GM11168 (cell line): ENCODE measurements around the gene PTPRM.
"Not testable (repeated sequence)": the region's sequence is repeated elsewhere in the genome, so short reads cannot be mapped to it uniquely, and the experiment has no call there.

Experiments
- in situ Hi-C: fragments of 300-500 bp; cut with MboI; formaldehyde crosslinking; loops from one replicate; pipeline ENCODE4 v1.12.0; 2022; ENCODE audit warnings: low sequenced_read_pairs; ENCODE audit not compliant: unreplicated experiment

Gene PTPRM

DNA sequence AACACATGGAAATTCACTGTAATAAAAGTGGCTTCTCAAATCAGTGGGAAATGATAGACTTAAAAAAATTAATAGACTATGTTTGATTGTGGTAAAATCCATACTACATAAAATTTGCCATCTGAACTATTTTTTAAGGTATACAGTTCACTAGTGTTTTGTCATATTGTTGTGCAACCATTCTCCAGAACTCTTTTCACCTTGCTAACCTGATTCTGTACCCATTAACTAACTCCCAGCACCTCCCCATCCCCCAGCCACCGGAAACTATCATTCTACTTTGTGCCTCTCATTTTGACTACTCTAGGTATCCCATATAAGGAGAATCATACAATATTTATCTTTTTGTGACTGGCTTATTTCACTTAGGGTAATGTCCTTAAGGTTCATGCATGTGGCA lies 153.3 kb downstream of the PTPRM start:
- in situ Hi-C loops = no loop called here

DNA sequence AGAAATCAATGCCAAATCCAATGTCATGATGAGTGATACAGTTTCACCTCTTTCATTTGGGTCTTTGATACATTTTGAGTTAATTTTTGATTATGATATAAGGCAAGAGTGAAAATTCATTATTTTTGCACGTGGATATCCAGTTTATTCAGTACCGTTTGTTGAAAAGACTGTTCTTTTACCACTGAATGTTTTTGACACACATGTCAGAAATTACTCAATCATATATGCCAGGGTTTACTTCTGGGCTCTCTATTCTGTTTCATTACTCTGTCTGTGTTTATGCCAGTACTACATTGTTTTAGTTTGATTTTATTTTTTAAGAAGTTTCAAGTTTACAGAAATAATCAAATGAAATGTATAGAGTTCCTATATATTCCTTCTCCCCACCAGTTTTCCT lies 154.4 kb downstream of the PTPRM start:
- in situ Hi-C loops = no loop called here

DNA sequence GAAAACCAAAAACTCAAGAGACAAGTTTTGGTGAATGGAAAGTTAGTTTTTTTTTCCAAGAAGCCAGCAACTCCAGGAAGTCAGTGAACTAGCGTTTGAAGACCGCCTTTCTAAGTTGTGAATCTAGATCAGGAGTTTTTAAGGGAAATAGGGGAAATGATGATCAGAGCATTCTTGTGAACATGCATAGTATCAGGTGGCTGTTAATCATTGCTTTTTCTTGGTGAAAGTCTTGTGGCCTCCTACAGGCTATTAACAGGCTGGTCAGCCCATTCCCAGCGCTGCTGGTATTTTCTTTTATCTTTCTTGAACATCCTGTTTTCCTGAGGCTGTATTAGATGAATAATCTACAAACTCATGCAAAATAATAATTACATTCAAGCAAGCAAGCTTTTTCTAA lies 155.8 kb downstream of the PTPRM start:
- in situ Hi-C loops = no loop called here

DNA sequence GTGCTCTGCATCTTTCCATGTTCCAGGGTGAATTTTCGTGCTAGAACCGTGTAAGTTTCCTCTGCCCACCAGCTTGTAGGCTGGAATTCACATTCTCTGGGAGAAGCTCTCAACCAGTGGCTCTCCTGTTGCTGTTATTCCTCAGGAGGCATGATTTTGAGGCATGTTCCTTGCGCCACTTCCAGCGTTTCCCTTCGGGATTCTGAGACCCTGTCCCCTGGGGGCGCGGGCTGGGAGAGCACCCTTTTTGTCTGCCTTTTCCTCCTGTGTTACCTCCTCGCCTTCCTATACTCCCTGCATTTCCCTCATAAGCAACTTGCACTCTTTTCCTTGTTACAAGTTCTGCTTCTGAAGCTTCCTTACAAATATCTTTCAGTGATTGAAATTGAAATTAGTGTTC lies 156.4 kb downstream of the PTPRM start:
- in situ Hi-C loops = no loop called here

DNA sequence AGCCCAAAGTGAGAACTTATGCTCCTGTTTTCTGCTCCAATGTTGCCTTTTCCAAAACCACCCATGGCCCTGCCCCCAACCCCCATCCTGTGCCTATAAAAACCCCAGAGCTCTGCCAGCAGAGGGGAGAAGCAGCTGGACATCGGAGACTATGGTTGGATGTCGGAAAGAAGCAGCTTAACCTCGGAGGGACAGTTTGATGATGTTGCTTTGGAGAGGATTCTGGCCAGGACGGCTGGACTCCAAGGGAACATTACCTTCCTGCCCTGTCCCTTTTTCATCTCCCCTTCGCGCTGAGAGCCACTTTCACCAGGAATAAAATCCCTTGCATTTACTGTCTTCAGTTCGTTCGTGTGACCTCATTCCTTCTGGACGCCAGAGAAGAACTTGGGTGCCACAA lies 158.4 kb downstream of the PTPRM start:
- in situ Hi-C loops = no loop called here

DNA sequence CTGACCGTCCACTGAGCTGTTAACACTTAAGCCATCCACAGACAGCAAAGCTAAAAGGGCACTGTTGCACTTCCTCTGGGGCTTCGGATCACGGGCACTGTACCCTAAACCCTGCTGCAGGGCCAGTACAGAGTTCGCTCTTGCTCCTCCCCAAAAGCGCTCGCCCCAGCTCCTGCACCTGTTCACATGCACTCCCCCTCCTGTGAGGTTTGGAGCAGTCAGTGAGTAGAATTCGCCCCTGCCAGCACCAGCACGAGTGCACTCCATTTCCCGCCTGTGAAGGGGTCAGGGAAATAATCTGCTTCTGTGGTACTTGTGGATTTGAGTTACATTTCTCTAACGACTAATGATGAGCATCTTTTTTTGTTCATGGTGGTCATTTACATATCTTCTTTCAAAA lies 158.8 kb downstream of the PTPRM start:
- in situ Hi-C loops = no loop called here

DNA sequence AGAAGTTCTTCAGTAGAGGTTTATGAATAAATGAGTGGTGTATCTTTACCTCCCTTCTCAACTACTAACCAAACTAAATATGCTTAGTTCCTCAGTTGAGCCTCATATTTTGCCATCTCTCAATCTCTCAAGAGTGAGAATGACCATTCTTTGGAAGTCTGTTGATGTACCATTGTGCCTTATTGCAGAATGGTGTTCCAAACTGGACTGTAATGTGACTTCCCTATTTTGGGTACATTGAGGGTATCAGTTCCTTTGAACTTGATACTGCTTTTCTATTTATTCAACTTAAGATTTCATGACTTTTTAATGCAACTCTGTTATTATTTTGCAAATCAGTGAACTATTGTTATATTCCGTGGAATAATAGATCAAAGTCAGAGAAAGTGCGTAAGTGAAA lies 159.4 kb downstream of the PTPRM start:
- in situ Hi-C loops = no loop called here

DNA sequence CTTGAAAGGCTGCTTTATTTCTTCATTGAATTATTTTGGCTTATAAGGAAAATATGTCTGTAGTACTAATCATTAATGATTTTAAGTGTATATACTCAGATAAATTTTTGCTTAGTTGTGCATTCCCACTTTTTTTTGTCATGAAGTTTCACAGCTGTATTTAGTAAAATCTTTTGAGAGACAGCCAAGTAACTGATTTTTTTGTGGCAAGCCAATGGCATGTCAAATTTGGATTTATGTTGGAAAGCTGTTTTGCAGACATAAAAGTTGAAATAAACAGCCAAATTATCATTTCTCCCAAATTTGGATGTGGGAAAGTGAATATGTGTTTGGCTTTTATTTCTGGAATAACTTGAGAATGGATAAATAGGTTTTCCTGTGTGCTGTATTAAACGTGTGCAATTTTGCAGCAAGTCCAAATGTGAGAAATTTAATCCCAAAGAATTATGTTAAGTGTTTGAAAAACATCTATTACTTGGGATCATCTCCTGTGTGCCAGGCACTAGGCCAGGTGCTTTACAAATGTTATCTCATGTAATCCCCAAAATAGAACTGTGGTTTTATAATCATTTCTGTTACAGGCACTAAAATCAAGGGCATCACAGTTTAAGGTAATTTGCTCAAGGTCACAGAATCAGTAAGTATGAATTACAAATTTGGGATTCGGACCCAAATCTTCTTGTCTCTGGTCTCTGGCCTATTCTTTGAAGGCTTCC lies 160.4 kb downstream of the PTPRM start:
- in situ Hi-C loops = no loop called here

DNA sequence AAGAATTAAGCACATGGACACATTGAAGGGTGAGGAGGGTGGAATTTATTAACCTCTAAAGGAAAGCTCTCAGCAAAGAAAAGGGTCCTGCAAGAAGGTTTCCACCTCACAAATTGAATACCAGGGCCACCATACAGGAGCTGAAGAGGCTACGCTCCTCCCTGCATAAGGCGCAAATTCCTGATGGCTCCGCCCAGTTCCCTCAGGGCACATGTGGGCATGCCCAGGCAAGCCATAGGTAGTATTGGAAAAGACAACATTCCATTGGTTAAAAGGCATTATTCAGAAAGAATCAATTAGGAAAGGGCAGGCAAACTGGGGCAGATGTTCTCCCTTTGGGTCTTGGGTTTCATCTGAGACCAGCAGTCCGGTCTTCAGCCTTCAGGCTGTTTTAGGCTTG lies 161.2 kb downstream of the PTPRM start:
- in situ Hi-C loops = no loop called here

DNA sequence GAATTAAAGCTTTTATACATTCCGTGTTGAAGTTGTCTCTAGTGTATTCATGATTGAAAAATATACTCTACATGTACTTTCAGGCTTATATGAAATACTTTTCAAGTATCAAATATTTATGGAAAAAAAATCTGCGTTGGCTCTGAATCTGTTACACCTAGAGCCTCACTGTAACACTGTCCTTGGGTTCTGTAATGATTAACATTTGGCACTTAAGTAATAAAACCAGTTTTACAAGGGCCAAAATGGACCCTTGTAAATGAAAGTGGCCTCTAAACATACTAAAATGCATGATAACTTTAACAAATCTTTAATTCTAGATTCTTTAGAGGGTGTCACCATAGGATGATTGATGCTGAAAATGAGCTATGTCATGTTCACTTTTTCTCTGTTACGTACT lies 162.8 kb downstream of the PTPRM start:
- in situ Hi-C loops = no loop called here

DNA sequence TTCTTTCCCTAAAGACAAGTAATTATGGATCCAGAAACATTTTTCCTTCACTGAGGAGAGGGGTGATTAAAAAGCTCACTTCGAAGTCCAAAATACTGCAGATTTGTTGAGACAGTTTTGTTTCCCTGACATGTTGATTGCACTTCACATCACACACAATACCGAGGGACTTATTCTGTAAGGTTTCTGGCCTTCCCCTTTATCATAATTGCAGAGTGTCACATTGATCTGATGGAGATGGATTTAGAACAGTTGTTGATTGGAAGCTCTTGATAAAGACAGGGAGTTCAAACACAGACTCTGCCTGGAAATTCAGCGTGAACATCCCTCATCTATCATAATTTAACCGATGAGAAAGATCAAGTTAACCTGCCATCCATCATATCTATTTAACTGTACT lies 163.6 kb downstream of the PTPRM start:
- in situ Hi-C loops = no loop called here

DNA sequence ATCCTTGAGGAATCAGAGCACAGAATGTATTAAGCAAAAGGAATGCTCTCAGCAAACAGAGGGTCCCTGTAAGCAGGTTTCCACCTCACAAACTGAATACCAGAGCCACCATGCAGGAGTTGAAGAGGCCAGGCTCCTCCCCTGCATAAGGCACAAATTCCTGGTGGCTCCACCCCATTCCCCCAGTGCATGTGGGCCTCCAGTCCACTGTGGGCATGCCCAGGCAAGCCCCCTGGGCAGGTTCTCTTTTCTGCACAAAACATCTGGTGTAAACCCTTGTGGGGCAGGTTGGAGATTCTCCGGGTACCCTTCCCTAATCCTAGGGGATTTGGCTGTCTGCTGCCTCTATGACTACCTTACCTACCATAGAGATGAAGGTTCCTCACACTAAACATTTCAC lies 166.5 kb downstream of the PTPRM start:
- in situ Hi-C loops = no loop called here

DNA sequence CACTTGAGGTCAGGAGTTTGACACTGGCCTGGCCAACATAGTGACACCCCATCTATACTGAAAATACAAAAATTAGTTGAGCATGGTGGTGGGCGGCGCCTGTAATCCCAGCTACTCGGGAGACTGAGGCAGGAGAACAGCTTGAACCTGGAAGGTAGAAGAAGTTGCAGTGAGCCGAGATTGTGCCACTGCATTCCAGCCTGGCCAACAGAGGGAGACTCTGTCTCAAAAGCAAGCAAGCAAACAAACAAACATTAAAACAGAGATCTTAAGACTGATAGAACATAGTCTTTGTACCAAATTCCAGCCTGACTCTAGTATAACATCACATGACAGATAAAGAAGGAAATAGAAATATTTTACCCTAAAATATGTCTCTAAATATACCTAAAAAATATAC lies 168.1 kb downstream of the PTPRM start:
- in situ Hi-C loops = no loop called here

DNA sequence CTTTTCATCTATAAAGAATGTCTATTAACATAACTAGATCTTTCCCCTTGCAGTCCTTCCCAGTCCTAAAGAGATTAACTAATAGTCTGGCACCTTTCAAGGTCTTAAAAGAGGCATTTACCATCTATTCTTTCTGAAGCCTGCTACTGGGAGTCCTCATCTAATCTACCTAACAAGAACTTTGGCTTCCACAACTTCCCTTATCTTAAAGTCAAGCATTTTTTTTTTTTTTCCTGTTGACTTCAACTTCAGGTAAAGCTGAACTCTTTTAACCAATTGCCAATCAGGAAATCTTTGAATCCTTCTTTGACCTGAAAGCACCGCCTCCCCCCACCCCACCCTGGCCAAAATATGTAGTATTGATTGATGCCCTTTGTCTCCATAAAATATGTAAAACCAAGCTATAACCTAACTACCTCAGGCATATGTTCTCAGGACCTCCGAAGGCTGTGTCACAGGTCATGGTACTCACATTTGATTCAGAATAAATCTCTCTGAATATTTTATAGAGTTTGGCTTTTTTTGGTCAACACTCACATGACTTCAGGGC lies 168.6 kb downstream of the PTPRM start:
- in situ Hi-C loops = no loop called here

DNA sequence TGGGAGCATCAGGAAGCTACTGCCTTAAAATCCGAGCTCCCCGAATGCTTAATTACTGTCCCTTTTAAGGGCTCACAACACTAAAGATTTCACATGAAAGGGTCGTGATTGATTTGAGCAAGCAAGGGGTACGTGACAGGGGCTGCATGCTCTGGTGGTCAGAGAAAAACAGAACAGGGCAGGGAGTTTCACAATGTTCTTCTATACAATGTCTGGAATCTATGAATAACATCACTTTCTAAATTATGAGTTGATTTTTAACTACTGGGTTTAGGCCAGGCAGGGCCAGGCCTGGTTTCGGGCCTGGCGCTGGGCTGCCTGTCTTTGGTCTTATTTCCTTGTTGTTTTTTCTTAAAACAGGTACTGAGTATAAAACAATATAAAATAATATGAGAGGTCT lies 169.4 kb downstream of the PTPRM start:
- in situ Hi-C loops = not testable (repeated sequence)

DNA sequence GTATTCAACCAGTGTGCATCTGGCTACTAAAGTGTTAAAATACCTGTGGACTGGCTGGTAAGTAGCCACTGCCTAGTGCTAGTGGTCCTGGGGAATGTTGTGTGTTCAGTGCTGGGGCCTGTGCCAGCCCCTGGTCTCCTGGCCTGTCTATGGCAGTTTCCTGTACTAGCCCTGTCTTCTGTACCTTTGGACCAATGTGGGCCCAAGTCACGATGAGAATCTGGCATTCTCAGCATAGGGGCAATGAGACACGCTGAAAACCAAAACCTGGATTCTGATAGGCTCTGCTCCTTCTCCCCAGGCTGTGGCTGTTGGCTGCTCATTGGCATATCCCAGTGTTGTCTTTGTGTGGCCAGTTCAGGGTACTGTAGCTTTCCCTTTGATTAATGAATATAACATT lies 170.4 kb downstream of the PTPRM start:
- in situ Hi-C loops = no loop called here

DNA sequence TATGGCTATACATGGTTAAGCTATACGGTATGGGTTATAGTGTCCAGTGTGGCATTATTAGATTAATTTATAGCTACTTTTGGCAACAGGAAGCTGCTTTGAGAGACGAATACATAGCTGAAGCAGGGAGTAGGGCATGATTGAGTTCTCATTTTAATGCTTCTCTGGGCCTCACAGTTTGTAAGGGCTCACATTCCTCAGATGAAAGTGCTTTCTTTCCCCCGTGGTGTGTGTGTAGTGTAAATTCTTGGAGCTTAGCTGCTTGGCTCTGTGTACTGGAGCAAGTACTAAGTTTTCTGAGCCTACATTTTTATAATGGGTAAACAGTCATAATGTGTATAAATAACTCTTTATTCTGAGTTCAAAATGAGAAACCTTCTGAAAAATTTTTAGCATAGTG lies 173.7 kb downstream of the PTPRM start:
- in situ Hi-C loops = no loop called here

DNA sequence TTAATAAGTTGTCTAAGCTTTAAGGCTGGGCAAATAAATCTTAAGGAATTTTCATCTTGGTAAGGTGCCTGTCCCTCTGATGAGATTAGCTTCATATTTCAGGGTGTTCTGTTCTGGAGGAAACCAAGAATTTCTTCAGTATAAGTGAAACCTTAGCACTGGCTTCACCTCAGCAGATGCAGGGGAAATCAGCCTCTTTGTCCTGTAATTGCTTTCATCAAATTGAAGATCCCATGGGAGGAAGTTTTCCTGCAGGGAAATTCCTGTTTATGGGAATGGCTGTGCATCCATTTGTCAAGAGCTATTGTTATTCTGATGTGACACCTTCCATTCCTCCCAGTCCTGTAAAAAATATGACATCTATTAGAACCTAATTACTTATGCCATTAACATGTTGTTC lies 174.5 kb downstream of the PTPRM start:
- in situ Hi-C loops = no loop called here

DNA sequence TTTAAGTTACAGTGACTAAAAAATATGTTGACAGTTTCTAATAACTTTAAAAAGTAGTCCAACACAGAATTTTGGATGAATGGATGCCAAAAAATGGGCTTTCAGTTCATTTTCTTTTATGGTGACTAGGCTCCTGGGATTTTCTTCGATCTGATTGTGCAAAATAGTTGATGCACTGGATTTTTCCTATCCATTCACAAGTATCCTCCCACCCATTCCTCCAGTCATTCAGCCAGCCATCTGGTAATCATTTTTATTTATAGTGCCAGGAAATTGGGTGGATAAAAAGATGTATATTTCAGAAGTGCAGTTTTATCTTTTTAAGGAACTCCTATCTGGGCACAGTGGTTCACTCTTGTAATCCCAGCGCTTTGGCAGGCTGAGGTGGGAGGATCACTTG lies 175.1 kb downstream of the PTPRM start:
- in situ Hi-C loops = no loop called here

DNA sequence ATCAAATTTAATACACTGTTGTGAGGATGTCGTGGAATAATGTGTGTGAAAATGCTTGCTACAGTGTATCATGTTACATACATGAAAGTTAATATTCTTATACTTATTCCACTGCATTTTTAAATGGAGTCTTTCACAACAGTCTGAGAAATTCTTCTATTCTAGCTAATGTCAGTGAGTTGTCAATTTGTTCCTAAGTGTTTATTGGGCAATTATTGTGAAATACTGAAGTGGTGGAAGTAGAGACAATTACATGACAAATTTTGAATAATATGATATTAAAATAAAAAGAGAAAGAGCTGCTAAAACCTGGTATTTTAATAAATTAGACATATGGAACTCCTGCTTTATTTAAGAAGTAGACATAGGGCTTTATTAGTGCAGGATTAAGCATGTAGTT lies 176.1 kb downstream of the PTPRM start:
- in situ Hi-C loops = no loop called here

DNA sequence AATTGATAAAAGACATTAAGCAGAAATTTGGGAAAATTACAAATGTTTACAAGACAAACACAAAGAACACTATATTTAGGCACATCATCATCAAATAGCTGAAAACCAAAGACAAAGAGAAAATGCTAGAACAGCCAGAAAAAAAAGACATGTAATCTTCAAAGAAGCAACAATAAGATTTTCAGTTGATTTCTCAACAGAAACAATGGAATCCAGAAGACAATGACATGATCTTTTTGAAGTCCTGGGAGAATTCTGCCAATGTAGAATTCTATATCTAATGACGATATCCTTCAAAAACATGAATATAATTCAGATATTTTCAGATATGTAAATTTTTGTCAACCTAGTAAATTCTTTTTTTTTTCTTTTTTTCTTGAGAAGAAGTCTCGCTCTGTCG lies 179.0 kb downstream of the PTPRM start:
- in situ Hi-C loops = no loop called here

DNA sequence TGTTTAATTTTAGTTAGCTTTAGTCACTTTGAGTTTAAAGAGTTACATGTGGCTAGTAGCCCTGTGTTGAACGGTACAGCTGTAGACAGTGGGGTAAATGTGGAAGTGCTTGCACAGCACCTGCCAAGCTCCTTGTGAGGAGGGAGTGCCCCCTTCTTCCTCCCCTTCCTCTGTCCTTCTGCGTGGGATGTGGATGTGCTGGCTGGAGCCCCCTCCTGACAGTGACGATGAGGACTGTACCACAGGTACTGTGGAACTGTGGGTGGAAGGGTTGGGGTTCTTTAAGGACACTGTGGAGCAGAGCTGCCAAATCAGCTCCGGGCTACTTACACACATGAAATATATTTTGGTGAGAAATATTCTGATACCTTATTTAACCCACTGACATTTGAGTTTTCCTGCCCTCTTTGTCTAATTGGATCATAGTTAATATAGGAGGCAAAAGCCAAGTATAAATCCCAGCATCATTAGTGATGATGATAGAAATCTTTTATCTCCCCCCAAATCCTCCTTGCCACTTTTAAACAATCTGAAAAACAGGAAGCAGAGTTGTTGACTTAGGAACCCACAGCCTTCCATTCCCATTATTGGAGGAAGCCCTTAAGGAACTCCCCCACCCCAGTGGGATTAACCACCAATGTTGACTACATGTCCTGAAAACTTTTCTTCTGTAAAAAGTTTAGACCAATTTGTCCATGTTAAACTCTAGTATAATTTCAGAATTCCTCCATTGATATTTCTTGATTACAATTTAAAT lies 181.3 kb downstream of the PTPRM start:
- in situ Hi-C loops = no loop called here
